Erythroblast (primary cell): ENCODE results near the gene KRT33A.
"Not testable (repeated sequence)": the region's sequence is repeated elsewhere in the genome, so short reads cannot be mapped to it uniquely, and the experiment has no call there.

Experiments
- GATA1 ChIP-seq: IDR thresholded peaks from 2 replicates; pipeline ENCODE4 v1.6.1; 2011; ENCODE audit warnings: low read depth, mild to moderate bottlenecking, control low read depth, low read length, moderate library complexity
- POLR2A ChIP-seq: IDR thresholded peaks from 2 replicates; pipeline ENCODE4 v1.6.1; 2011; ENCODE audit warnings: mild to moderate bottlenecking, low read length

- not testable (repeated sequence) for TF ChIP-seq POLR2A, GATA1
Measured at GRCh38 chr17:41346421-41346820, 4.2 kb downstream of the KRT33A start.
